Peyer's patch (tissue), 4 donors: ENCODE results near the gene HSD17B12.

Experiments used
- POLR2A ChIP-seq, 2 donors: fragments of 450-650 bp; IDR thresholded peaks; one replicate each; pipeline ENCODE4 v1.5.1; 2017; ENCODE audit warnings: antibody characterized with exemption in 2 of 2, mild to moderate bottlenecking in 2 of 2, moderate library complexity in 2 of 2
- TF ChIP-seq, protein P1 (sequence below), 6 experiments: fragments of 450-650 bp in 4 of 6; fragments of 200-600 bp in 2 of 6; sonication (generic) in 1 of 6; IDR thresholded peaks; one replicate each; pipeline ENCODE4 v1.5.1; 2017 to 2019; ENCODE audit warnings: antibody characterized with exemption in 6 of 6, mild to moderate bottlenecking in 3 of 6, moderate library complexity in 1 of 6

DNA sequence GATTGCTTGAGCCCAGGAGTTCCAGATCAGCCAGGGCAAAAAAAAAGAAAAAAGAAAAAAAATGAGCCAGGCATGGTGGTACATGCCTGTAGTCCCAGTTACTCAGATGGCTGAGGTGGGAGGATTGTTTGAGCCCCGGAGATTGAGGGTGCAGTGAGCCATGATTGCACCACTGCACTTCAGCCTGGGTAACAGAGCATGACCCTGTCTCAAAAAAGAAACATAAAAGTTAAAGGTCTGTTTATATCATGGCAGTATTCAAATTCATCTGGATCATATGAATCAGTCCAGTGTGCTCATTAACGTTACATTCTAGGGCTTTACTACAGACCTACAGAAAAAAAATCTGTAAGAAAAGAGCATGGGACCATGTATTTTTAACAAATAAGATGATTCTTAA lies 13.9 kb downstream of the HSD17B12 start:
- TF ChIP-seq, protein P1, sequence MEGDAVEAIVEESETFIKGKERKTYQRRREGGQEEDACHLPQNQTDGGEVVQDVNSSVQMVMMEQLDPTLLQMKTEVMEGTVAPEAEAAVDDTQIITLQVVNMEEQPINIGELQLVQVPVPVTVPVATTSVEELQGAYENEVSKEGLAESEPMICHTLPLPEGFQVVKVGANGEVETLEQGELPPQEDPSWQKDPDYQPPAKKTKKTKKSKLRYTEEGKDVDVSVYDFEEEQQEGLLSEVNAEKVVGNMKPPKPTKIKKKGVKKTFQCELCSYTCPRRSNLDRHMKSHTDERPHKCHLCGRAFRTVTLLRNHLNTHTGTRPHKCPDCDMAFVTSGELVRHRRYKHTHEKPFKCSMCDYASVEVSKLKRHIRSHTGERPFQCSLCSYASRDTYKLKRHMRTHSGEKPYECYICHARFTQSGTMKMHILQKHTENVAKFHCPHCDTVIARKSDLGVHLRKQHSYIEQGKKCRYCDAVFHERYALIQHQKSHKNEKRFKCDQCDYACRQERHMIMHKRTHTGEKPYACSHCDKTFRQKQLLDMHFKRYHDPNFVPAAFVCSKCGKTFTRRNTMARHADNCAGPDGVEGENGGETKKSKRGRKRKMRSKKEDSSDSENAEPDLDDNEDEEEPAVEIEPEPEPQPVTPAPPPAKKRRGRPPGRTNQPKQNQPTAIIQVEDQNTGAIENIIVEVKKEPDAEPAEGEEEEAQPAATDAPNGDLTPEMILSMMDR (IDR thresholded peaks at IDR 0.05): no peak
- TF ChIP-seq POLR2A (IDR thresholded peaks at IDR 0.05): no peak
